GF-D8 (cell line): ENCODE data around the gene MDGA2.

Source experiments
- DNase-seq: peaks from one replicate; lab custom pipeline; 2025; lab: John Stamatoyannopoulos, UW

MDGA2 gene

DNA sequence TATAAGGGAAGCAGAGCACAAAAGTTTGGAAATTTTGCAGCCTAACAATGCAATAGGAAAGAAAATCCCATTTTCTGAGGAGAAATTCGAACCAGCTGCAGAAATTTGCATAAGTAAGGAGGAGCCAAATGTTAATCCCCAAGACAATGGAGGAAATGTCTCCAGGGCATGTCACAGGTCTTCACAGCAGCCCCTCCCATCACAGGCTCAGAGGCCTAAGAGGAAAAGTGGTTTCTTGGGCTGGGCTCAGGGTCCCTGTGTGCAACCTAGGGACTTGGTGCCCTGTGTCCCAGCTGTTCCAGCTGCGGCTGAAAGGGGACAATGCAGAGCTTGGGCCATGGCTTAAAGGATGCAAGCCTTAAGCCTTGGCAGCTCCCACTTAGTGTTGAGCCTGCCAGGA is 190.0 kb downstream of the MDGA2 start:
- DNase-seq: no peak

DNA sequence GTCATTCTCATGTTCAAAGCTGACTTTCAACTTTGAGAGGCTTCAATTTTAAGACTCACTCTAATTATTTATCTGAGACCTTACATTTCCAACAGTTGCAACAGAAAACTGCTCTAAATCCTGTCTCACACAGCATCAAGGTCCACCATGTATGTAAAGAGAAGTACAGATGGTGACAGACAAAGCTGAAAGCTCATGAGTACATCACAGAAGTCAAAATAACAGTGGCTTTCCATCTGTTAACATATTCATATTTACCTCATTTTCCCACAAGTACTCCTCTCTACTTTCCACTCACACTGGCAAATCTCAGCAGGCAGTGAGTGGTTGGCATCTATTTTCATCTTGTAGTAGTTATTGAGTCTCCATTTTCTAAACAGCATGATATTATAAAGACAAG is 192.0 kb downstream of the MDGA2 start:
- no peak for DNase-seq

DNA sequence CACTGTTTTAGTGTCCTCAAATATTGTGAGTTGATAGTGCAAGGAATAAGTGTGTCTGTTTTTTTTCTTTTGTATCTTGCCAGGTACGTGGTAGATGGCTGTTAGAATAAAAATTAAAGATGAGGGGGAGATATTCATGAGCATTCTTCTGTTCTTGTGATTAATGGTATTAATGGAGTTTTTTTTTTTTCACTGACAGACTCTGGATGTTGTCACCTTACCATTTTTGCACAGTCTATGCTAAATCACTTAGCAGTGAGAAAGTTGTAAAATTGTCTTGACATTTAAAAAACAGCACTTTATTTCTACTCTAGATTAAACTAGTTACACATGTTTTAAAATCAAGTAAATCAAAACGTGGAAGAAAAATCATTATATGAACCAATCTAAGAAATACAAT is 204.3 kb downstream of the MDGA2 start:
- DNase-seq: no peak

DNA sequence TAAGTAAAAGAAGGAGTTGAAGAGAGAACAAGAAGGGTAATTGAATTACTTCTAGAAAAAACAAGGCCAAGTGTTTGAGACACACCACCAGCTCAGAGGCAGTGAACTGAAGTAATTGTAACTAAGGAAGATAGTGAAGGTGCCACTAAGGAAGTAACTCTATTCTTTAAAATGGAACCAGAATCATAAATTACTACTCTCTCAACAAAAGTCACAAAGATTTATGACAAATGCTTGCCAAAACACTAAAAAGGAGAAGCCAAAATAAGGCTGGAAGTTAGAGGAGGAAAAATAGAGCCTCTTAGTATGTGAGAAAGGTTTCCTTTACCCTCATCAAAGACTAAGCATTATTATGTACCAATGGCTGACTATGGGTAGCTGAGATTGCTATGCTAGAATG is 208.5 kb downstream of the MDGA2 start:
- DNase-seq: no peak

DNA sequence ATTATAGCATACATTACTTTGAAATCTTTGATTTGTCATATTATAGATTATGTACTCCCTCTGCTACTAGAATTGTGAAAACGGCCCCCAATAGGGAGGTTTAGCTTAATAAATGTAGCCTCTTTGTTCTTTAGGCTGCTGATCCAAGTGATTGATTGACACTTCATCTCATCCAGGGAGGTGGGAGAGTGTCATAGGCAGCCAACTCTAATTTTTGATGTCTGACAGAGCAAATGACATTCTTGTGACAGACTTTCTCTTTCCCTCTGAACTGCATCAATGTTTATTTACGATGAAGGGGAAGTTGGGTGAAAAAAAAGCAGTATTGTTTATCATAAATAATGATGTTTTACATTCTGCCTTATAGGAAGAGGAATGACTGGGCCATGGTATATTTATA is 221.4 kb downstream of the MDGA2 start:
- no peak for DNase-seq

DNA sequence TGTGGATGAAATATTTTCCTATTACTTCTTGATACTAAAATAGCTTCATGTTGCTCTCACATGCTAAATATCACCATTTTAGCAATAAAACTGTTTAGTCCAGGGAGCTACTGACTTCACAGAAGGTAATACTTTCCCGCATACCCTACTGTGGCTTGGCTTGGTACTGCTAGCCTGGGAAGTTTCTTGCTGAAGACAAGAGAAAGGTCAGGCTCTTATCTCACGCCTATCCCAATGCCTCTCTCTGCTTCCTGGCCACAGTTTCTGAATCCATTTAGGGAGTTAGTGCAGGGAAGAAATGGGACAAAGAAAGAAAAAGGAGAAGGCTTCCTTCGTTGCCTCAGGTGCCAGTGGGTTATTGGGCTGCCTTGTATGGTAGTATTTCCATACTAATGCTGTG is 228.3 kb downstream of the MDGA2 start:
- no peak for DNase-seq

DNA sequence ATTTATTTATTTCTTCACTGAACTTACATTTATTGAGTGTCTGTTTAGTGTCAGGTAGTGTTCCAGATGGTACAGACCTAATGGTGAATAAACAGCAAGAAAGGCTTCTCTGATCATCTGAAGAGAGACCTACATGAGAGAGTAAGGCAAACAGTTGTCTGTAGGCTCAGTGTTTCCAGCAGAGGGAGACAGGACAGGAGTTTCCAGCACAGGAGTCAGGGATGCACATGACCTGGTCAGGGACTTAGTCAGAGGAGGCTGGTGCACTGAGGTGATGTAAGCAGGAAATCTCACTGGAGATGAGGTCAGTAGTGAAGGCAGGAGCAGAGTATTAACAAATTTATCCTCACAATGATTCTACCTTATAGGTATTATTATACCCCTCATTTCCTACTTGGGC is 233.2 kb downstream of the MDGA2 start:
- no peak for DNase-seq

DNA sequence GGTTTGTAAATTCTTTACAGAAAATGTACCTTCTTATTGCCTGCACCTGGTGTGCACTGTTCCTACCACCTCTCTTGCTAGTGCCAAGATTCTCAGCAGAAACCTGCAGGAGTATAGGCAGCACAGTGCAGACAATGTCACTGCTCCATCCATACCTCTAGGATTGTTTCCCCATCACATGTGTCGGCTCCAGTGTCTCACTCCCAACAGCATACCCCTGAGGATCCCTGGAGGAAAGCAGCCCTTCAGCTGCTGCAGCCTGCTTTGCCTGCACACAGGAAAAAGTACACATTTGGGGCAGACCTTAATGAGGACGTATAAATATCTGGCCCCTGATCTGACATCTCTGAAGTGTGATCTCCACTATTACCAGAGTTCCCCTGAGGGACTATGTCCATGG is 235.5 kb downstream of the MDGA2 start:
- DNase-seq: no peak

DNA sequence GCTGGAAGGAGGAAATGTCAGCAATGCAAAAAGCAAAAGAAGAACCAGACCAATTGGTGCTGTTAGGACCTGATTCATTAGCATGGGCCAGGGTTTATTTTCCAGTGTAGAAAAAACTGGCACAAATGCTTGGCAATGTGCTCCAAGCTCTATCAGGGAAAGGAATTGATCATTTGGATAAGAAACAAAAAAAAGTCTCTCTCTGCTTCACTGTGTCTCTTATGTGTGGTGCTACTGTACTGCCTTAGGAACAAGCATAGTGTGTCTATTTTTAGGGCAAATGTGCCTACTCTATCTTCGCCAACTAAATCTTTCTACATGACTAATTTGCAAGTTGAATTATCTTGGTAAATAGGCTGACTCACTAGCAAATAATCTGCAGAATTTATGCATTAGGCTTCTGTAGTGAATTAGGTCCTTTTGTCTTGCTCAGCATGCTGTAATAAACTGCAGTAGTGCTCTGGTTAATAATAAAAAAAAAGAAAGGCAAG is 236.7 kb downstream of the MDGA2 start:
- DNase-seq: no peak

DNA sequence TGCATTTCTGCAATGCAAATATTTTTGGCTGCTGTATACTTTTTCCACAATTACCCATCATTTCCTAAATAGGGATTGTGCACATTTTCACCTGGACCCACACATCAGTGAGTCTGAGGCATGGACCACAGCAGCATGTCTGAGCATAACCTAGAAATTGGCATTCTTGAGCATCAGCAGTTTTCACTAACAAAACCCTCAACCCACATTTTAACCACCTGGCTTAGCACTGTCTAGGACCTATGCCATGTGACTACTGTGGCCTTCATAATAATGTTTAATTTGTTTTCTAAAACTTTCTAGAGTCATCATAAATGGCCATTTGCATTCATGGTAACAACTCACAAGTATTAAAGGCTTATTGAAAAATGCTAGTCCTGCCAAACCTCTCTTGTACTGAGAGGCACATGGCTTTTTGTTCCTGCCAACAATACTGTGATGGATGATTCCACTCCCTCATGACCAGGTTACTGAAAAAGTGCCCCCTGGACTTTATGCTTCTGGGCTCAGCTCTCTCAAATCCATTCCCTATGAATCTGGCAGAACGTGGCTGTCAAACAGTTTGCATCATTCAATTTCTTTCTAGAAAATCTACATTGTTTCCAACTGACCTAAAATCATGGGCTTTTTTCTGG is 240.0 kb downstream of the MDGA2 start:
- DNase-seq: no peak

DNA sequence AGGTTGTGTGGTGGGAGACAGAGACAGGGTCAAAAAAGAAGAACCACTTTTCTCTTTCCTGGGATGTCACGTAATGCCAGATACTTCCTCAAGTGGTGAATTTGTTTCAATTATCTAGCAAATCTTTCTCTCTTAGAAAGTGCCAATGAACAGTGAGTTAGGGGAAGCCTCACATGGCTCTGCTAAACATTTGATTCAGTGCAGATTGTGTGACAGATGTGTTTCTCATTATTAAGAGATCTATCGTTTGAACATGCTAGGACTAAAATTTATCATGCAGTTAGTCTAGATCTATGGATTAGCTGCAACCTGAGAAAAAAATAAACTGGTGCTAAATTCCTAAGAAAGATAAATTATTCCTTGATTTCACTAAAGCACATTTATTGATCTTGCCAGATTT is 247.8 kb downstream of the MDGA2 start:
- DNase-seq: no peak

DNA sequence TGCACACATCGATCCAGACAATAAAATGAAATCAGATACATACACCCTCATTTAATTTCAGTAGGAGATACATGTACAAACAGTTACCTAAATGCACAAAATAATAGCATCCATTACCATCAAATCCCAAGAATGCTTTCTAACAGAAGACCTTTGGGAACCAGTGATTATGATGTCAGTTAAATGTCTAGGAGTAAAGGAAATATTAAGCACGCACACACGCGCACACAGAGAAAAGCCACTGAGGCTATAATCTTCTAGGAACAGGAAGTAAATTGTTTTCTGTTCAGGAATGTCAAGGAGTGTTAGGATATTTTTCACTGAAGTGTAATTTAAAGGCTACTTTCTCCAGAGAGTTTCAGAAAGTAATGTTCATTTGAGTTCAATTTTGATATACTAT is 250.1 kb downstream of the MDGA2 start:
- DNase-seq: no peak

DNA sequence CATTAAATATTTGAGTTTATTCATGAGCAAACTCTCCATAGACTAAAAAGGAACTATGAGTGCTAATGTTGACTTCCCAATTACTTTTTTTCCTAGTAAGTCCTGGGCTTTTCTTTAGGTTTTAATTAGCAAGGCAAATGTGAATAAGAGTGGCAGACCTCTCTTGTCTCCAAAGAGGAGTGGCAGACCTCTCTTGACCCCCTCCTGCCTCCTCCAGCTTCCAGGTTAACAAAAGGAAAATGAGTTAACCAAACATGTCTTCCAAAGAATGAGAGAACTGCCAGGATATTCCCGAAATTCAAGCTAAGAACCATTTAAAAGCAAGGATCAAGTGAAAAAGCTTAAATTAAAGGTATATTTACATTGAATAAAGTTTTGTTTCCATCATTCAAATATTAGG is 253.2 kb downstream of the MDGA2 start:
- no peak for DNase-seq

DNA sequence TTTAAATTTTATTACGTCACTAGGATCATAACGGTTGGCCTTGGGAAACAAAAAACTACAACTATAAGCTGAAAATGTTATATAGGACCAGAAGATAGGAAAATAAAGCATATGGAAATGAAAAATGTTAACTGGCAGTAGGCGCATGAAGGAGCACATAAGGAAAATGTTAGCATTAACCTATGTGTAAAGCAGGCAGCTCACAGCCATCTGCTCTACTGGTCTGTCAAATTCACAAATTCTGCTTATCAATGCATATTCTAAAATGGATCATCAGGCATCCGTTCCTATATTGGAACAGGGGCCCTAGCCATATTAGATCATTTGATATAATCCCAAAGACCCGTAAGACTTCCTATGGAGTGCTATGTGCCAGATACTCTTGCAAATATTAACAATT is 263.9 kb downstream of the MDGA2 start:
- no peak for DNase-seq

DNA sequence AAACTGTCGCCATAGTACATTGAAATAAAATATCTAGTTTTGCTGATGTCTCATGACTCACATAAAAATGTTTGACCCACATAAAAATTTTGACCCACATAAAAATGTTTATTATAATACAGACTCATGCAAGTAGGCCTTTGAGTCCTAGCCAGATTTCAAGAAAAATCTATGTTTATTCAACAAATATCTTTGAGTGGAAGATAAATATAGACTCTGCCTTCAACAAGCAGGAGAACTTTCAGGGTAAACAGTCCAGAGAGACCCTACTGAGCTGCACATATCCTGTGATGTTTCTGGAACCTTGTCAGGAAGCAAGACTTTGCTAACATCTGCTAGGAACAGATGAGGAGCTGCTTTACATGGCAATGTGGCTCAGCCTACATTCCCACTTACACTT is 283.1 kb downstream of the MDGA2 start:
- DNase-seq: no peak

DNA sequence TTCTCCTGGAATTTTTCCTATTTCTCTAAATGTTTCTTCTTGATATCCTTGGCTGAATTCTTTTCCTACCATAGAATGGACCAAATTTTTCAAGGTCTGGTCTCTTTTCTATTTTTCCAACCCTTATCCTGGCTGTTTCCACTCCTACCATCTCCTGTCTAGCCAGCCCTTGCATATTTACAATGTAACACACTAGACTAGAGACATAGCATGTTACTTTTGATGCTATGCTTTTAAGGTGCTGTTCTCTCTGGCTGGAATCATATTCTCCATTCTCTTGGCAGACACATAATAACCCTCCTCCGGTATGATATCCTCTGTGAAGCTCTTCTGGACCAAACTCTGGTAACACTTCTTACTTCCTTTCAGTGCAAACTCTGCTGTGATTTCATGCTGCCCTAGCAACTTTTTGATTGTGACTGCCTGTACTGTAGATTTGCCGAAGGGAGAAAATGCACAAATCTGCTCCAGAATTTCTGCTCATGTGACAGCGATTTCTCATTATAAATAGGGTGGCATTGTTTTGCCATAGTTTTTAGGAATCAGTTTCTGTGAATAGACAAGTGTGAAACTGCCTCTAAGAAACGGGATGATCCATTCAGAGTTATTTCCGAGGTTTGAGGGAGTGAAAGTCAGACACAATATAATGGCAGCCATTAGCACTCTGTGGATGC is 284.4 kb downstream of the MDGA2 start:
- no peak for DNase-seq

DNA sequence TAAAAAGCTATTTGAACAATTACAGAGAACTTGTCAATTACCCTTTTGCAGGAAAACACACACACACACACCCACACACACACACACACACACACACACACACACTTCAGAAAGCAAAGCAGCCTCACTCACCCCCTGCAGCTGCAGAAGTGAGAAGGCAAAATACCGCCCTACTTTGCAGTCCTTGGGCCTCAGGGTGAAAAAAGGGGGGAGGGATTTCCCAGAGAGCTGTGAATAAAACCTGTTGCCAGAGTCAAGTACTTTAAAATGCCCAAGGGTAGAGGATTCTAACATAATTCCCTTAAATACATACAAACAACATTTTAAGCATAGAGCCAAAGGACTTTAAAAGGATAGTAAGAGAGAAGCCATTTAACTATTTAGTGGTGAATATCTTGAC is 285.9 kb downstream of the MDGA2 start:
- no peak for DNase-seq

DNA sequence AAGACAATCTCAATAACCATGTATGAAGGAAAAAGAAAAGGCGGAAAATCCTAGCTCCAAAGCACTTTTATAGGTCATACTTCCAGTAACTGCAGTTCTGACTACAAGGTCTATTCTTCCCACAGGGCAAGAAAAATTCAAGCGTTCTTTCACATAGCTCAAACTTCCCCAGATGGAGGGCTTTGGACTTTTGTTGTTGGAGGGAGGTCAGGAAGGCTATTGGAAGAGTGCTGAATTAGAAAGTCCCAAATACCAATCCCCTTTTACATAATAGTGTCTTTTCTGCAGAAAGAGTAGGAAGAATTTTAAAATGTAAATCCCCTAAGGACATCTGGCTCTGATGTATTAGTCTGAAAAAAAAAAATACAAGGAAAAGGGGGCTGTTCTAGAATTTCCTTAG is 309.4 kb downstream of the MDGA2 start:
- no peak for DNase-seq

DNA sequence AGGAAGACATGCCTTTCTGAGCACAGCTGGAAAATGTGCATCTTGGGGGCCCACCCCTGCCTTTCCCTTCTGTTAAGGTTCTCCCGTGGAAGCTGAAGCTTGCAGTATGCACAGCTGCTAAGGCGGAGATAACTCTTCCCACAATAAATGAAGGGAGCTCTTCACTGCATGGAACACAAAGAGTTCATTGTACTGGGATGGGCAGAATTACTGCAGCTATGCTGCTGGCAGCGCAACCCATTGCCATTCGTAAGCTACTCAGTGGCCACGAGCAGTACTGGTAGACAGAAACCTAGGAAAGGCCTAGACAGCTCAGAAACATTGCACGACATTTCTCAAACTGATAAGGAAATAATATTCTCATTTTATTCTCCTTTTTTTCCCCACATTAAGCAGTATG is 310.2 kb downstream of the MDGA2 start:
- DNase-seq: no peak

DNA sequence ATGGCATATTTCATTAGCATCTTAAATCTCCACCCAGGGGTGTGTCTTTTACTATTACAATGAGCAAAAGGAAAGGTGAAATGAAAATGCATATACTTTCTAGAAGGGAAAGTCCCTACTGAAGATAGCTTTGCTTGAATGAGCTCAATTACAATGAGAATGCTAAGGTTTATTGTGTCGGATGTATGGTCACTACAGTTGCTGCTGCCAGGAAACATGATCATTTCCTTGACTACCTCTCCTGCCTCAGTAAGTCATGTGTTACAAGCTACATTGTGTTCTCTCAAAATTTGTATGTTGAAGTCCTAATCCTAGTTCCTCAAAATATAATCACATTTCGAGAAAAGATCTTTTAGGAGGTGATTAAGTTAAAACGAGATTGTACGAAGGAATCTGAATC is 322.2 kb downstream of the MDGA2 start:
- DNase-seq: no peak

DNA sequence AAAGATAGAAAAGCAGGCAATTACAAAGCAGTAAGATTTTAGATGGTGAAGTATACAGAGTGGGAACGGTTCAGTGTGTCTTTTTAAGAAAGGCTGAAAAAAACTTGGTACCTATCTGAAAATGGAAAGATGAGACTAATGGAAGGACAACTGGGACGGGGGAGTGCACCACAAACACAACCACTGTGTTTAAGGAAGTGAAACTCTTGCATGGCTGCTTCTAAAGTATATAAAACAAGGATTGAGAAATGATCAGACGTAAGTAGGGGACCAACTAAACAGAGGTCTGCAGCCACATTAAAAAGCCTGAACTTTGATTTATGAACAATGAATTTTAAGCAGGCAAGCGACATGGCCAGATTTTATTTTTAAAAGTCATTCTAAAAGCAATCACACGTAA is 328.6 kb downstream of the MDGA2 start:
- DNase-seq: no peak

DNA sequence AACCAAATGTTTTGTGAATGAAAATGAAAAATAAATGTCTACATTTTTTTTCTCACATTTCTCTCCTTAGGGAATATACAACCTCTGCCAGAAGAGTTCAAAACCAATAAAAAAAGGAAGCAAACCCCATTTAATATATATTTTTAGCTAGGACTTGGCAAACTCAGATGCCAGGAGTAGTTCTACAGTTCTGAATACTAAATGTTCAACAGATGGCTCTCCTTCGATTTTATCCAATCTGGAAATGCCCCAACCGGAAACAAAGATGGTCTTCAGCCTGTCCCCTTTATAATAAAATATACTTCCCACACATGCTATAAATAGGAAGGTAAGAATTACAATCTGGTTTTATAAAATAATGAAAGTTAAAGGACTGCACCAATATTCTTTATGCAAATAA is 330.4 kb downstream of the MDGA2 start:
- no peak for DNase-seq

DNA sequence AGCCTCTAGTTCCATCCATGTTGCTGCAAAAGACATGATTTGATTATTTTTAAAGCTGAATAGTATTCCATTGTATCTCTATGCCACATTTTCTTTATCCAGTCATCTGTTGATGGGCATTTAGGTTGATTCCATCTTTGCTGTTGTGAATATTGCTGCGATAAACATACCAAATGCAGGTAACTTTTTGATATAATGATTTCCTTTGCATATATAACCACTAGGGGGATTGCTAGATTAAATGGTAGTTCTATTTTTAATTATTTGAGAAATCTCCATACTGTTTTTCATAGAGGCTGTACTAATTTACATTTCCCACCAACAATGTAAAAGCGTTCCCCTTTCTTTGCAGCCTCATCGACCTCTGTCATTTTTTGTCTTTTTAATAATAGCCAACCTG is 342.5 kb downstream of the MDGA2 start:
- DNase-seq: no peak

DNA sequence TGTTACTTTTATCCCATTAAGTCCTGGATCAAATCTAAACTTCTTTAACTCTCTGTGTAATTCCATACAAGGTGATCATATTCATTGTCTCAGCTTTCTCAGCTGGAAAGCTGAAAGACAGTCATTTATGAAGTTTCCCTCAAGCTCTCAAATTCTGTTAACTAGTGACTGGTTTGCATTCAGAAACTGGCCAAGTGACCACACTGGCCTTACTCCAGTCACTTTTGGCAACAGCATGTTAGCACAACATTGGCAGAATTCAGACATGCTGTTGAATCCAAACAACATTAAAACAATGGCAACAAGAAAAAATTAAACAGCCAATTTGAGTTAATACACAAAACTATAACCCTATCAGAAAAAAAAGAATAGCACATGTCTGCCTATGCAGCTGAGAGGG is 343.3 kb downstream of the MDGA2 start:
- DNase-seq: no peak
